Measurements from ENCODE around the gene SLC16A1.
"Not testable (repeated sequence)": the region's sequence is repeated elsewhere in the genome, so short reads cannot be mapped to it uniquely, and the experiment has no call there.

The SLC16A1 gene

GRCh38 chr1:112955773-112956543, at the start of gene SLC16A1:
TSS of gene SLC16A1 (minus strand) at chr1:112956196. CDS start at chr1:112929308, 26,888 bp downstream.
- DNase-seq: peak; percentile 94

- DNase-seq: no peak
Measured at GRCh38 chr1:113003751-113004690, 48.0 kb upstream of the SLC16A1 start.

- no peak for DNase-seq
Measured at GRCh38 chr1:113002297-113002696, 46.3 kb upstream of the SLC16A1 start.

- peak; percentile 30 for DNase-seq
Measured at GRCh38 chr1:112998592-112999235, 42.7 kb upstream of the SLC16A1 start.

GRCh38 chr1:112997781-112998180, 41.8 kb upstream of the SLC16A1 start:
- DNase-seq: no peak

- DNase-seq: no peak
Measured at GRCh38 chr1:112995890-112996289, 39.9 kb upstream of the SLC16A1 start.

GRCh38 chr1:112995021-112995420, 39.0 kb upstream of the SLC16A1 start:
- DNase-seq: not testable (repeated sequence)

GRCh38 chr1:112992780-112993179, 36.8 kb upstream of the SLC16A1 start:
- DNase-seq: no peak

GRCh38 chr1:112991402-112992120, 35.6 kb upstream of the SLC16A1 start:
- no peak for DNase-seq

GRCh38 chr1:112990271-112990670, 34.3 kb upstream of the SLC16A1 start:
- DNase-seq: no peak

- DNase-seq: no peak
Measured at GRCh38 chr1:112988367-112988766, 32.4 kb upstream of the SLC16A1 start.

GRCh38 chr1:112985123-112985522, 29.1 kb upstream of the SLC16A1 start:
- peak; percentile 23 for DNase-seq

GRCh38 chr1:112983537-112984131, 27.6 kb upstream of the SLC16A1 start:
- DNase-seq: no peak

GRCh38 chr1:112982853-112983536, 27.0 kb upstream of the SLC16A1 start:
- DNase-seq: no peak

- DNase-seq: no peak
Measured at GRCh38 chr1:112982328-112982727, 26.3 kb upstream of the SLC16A1 start.

GRCh38 chr1:112981834-112982233, 25.8 kb upstream of the SLC16A1 start:
- DNase-seq: peak; percentile 75

- no peak for DNase-seq
Measured at GRCh38 chr1:112981426-112981825, 25.4 kb upstream of the SLC16A1 start.

- no peak for DNase-seq
Measured at GRCh38 chr1:112975336-112975735, 19.3 kb upstream of the SLC16A1 start.

- DNase-seq: no peak
Measured at GRCh38 chr1:112974646-112975045, 18.6 kb upstream of the SLC16A1 start.

GRCh38 chr1:112973788-112974187, 17.8 kb upstream of the SLC16A1 start:
- DNase-seq: no peak

GRCh38 chr1:112971006-112971405, 15.0 kb upstream of the SLC16A1 start:
- DNase-seq: no peak

- DNase-seq: no peak
Measured at GRCh38 chr1:112964347-112964746, 8.4 kb upstream of the SLC16A1 start.

All from NCI-H69 (cell line).